Pancreas (tissue), 10 donors: ENCODE data around the gene ANK2. TPM values are rescaled to one million over a fixed set of nuclear protein-coding genes. Genes with fewer than 3 reads are reported as not detected.

Experiments
- ATAC-seq, 4 donors: fragments of 200-7000 bp; cut with Tn5 transposase; one replicate each; pipeline versions ENCODE4 v1.8.0 to v1.9.1; 2020; ENCODE audit warnings: mild to moderate bottlenecking in 4 of 4, moderate library complexity in 4 of 4
- DNase-seq, 6 donors: peaks; one replicate each; pipeline ENCODE4 v3.0.0-alpha.2; 2020
- FAIRE-seq: peaks from 2 replicates; lab custom pipeline; 2012; peaks lifted over from hg19 to GRCh38; lab: Jason Lieb, UNC
- H3K27ac ChIP-seq, 4 donors: fragments of 200-600 bp; sonication (generic); 1 replicate in 3 of 4; 2 replicates in 1 of 4; pipeline versions ENCODE4 v1.5.0 to v1.8.0; 2020
- H3K27me3 ChIP-seq, 4 donors: fragments of 200-600 bp; one replicate each; pipeline ENCODE4 v1.8.0; 2021
- H3K36me3 ChIP-seq, 3 donors: fragments of 200-600 bp; sonication (generic) in 1 of 3; one replicate each; pipeline versions ENCODE4 v1.5.0 to v1.8.0; 2020 to 2021
- H3K4me1 ChIP-seq, 3 donors: fragments of 200-600 bp; one replicate each; pipeline ENCODE4 v1.8.0; 2021
- H3K4me3 ChIP-seq, 4 donors: fragments of 200-600 bp; sonication (generic) in 2 of 4; one replicate each; pipeline versions ENCODE4 v1.5.0 to v1.8.0; 2020 to 2021
- H3K9me3 ChIP-seq, 4 donors: fragments of 200-600 bp; one replicate each; pipeline ENCODE4 v1.8.0; 2021
- WGBS, 2 donors: extraction: QIAGEN DNeasy Blood & Tissue Kit; methylation state at CpG; one replicate each; pipeline ENCODE4 v1.1.7; 2013; 5-methylcytosine and 5-hydroxymethylcytosine counted together
- intact Hi-C, 3 donors: fragments of 100-400 bp; cut with DNase I; formaldehyde crosslinking; loops; one replicate each; pipeline versions ENCODE4 v1.11.1 to v1.14.2; 2022
- polyA plus RNA-seq, 2 donors: library from polyadenylated mRNA; stranded (reverse); fragments of 200-250 nt; gene quantifications; one replicate each; pipeline ENCODE4 v1.2.3, GENCODE V29; 2013
- total RNA-seq, 6 donors: library from RNA; stranded (reverse); fragmentation: NEBNext Ultra II Directional in 4 of 6; extraction: Animal tissue kit (Norgen Biotek cat#: 25700) in 4 of 6; gene quantifications; one replicate each; pipeline versions ENCODE4 v1.2.1 to v1.2.4, GENCODE V29; 2021 to 2023
- TF ChIP-seq, protein P1 (sequence below), 4 donors: fragments of 200-600 bp; sonication (generic) in 3 of 4; IDR thresholded peaks; one replicate each; pipeline versions ENCODE4 v1.5.0 to v1.8.0; 2021; ENCODE audit warnings: antibody characterized with exemption in 4 of 4
- donor health status: healthy with polysubstance abuse.
- donor health status: DM: no; HTN: no; CAD: no; lungs with moderate emphysema.
- donor health status: DM: no; HTN: no; CAD: no.
- donor health status: control.
- donor health status: control.
- donor health status: Bipolar disorder and iron deficiency.
- donor health status: DM: yes; HTN: yes; CAD: no.
- donor health status: DM: no; HTN: no; CAD: no.
- donor health status: DM: no; HTN: no; CAD: no.
- donor health status: DM: yes; HTN: yes; CAD: no.

The ANK2 gene
- total and polyA plus RNA-seq, 8 donors: 1.0 to 4.2 (median 2.7) TPM

DNA sequence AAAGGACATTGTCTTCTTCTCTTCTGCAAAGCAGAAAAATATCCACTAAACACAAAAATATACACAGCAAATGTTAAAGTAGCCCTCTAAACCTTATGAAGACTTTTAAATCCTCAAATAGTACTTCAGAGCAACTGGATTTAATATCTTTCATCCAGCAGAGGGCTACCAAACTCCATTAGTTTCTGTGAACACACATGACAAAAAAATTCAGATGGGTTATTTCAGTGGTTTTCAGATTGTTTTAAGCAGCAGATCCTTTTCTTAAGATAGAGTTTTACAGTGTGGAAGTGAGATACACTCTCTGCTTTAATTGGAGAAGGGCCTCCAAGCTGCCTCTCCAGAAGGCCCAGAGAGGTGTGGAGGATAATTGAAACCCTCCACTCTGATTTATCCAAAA, 56.7 kb downstream of the ANK2 start:
- Histone ChIP-seq H3K4me3 (no peak overlapping the region), H3K9me3 (no peaks in the 10 kb centered on the region), H3K36me3 (no peaks in the 10 kb centered on the region), H3K4me1 (no peaks in the 10 kb centered on the region), H3K27ac (no peak overlapping the region), H3K27me3 (no peaks in the 10 kb centered on the region)
- no peak for FAIRE-seq
- no peak for DNase-seq
- TF ChIP-seq, protein P1, sequence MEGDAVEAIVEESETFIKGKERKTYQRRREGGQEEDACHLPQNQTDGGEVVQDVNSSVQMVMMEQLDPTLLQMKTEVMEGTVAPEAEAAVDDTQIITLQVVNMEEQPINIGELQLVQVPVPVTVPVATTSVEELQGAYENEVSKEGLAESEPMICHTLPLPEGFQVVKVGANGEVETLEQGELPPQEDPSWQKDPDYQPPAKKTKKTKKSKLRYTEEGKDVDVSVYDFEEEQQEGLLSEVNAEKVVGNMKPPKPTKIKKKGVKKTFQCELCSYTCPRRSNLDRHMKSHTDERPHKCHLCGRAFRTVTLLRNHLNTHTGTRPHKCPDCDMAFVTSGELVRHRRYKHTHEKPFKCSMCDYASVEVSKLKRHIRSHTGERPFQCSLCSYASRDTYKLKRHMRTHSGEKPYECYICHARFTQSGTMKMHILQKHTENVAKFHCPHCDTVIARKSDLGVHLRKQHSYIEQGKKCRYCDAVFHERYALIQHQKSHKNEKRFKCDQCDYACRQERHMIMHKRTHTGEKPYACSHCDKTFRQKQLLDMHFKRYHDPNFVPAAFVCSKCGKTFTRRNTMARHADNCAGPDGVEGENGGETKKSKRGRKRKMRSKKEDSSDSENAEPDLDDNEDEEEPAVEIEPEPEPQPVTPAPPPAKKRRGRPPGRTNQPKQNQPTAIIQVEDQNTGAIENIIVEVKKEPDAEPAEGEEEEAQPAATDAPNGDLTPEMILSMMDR (IDR thresholded peaks at IDR 0.05): peak in 3 of 4 donors; percentile 9 to 39 (median 15)
- intact Hi-C loops: no loop called here
- ATAC-seq: peak; percentile 39 to 77 (median 71)

DNA sequence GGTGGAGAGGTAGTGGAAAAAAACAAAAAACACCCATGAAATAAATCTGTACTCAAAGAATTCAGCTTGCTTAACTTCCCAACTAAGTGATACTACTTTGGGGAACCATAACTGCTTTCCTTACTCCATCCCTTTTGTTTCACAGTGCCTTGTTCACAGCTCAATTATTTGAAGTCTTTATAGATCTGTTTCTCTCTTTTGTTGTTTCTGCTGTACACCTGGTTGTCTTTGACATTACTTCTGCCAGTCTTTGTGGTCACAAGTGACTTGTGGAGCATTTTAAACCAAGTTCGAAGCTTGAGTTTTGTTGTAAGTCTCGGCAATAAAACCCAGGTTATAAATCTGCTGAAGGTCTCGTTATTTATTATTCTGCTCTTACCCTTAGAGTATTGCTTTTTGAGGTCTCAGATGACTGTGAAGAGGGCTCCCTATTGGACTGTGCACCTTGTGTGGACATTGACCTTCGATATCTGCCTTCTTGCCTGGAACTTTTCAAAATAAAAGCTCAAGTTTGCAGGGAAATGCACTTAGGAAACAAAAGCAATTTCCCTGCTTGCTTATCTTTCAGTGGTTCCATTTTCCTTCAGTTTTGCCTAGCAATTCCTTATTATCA, 59.8 kb downstream of the ANK2 start:
- TF ChIP-seq, protein P1 (IDR thresholded peaks at IDR 0.05): no peak
- DNase-seq (peak in 3 of 6 donors; percentile 15 to 34 (median 21)), FAIRE-seq (no peak), ATAC-seq (peak; percentile 91 to 97 (median 95))
- Histone ChIP-seq H3K4me3 (no peak overlapping the region), H3K27me3 (no peaks in the 10 kb centered on the region), H3K4me1 (no peaks in the 10 kb centered on the region), H3K36me3 (no peaks in the 10 kb centered on the region), H3K27ac (peak overlapping the region in 1 of 4 donors; percentile 29), H3K9me3 (no peaks in the 10 kb centered on the region)
- 13 to 16% methylated on average over 4 of the region's 4 CpGs for WGBS, 2 donors
- intact Hi-C loops: no loop called here

DNA sequence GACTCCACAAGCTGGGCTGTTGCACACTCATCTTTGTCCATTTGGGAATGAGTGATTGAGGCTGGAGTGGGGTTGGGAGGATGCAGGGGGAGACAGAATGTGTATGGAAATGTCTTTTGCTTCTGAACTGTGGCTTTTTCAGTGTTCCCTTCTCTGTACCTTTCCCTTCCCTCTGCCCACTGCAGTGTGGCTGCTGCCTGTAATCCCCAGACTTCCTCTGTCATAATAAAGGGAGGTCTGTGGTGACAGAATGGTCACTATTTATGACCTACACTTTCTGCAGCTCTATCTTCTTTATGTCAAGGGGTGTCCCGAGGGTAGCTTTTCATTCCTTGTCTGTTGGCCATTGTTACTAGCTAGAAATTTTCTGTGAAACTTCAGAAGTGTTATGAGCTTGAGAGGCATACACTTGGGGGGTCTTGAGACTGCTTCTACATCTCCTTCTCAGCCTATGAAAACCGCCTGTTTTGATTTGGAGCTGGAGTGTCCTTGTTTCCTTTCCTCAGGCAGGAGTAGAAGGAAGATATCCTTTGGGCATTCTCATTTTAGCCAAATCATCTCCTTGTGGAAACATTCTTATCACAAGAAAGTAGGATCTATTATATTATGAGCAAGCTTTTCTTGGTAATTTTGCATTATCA, 63.0 kb downstream of the ANK2 start:
- no peaks in the 10 kb centered on the region for H3K36me3 ChIP-seq
- TF ChIP-seq, protein P1 (IDR thresholded peaks at IDR 0.05): no peak
- H3K27ac ChIP-seq: no peak overlapping the region
- intact Hi-C loops: no loop called here
- WGBS, 2 donors: 52 to 64% methylated on average over 2 of the region's 2 CpGs
- no peak overlapping the region for H3K4me3 ChIP-seq
- H3K9me3 ChIP-seq: no peaks in the 10 kb centered on the region
- DNase-seq (no peak), ATAC-seq (no peak), FAIRE-seq (no peak)
- H3K4me1 ChIP-seq: no peaks in the 10 kb centered on the region
- no peaks in the 10 kb centered on the region for H3K27me3 ChIP-seq

DNA sequence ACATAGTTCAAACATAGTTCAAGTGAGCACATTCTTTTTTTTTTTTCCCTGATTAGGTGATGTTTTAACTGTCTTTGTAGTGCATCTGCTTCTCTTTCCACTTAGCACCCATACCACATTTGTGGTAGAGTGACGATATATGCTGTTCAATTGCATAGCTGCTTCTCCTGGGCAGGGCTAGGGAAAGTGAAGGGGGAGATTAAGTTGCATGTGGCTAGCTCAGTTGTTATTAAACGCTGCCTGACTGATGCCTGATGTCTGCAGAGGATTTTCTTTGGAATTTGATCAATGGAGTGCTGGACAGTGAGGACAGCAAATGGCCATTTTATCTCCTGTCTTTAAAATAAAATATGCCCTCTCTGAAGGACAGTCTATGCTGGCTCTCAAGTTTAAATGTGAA, 63.7 kb downstream of the ANK2 start:
- H3K9me3 ChIP-seq: no peaks in the 10 kb centered on the region
- intact Hi-C loops: no loop called here
- no peaks in the 10 kb centered on the region for H3K27me3 ChIP-seq
- no peak overlapping the region for H3K4me3 ChIP-seq
- 64 to 72% methylated on average over 2 of the region's 2 CpGs for WGBS, 2 donors
- ATAC-seq (no peak), FAIRE-seq (no peak), DNase-seq (no peak)
- no peak overlapping the region for H3K27ac ChIP-seq
- H3K4me1 ChIP-seq: no peaks in the 10 kb centered on the region
- TF ChIP-seq, protein P1 (IDR thresholded peaks at IDR 0.05): no peak
- no peaks in the 10 kb centered on the region for H3K36me3 ChIP-seq

DNA sequence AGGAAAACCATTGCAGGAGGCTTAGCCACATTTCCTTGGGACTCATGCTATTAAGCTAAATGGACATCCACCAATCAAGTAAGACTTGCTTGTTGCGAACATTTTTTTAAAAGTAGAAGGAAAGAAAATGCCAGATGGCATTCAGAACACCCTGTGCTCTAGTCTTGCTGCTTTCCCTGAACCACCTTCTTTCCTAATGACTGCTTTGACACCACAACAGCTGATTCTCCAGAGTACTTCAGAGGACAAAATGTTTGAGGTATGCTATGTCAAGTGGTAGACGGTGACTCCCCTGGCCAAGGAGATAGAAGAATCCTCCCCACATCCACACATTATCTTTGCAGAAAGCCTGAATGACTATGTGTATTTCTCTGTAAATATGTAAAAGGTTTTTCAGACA, 65.4 kb downstream of the ANK2 start:
- DNase-seq (no peak), ATAC-seq (no peak), FAIRE-seq (no peak)
- Histone ChIP-seq H3K4me3 (no peak overlapping the region), H3K36me3 (no peaks in the 10 kb centered on the region), H3K9me3 (no peaks in the 10 kb centered on the region), H3K27me3 (no peaks in the 10 kb centered on the region), H3K27ac (no peak overlapping the region), H3K4me1 (no peaks in the 10 kb centered on the region)
- intact Hi-C loops: no loop called here
- TF ChIP-seq, protein P1 (IDR thresholded peaks at IDR 0.05): no peak
- 85 to 91% methylated on average over 2 of the region's 2 CpGs for WGBS, 2 donors
